OCI-LY1 (cell line): Measurements from ENCODE around the gene RYR3.

Experiments used
- H2AFZ ChIP-seq: fragments of 200-600 bp; sonication (generic), shearing (Covaris generic); 2 replicates; pipeline ENCODE4 v1.6.0; 2014; ENCODE audit warnings: antibody characterized with exemption, mild to moderate bottlenecking, low read length
- H3F3A ChIP-seq: fragments of 200-600 bp; sonication (generic), shearing (Covaris generic); 2 replicates; pipeline ENCODE4 v1.6.0; 2014; ENCODE audit warnings: mild to moderate bottlenecking, antibody characterized with exemption, low read length, moderate library complexity; ENCODE audit not compliant: insufficient read depth
- H3K27ac ChIP-seq: fragments of 200-600 bp; sonication (generic); 2 replicates; pipeline ENCODE4 v1.5.1; 2014; ENCODE audit warnings: low read length, mixed run types, mild to moderate bottlenecking, low read depth; ENCODE audit not compliant: poor library complexity, severe bottlenecking
- H3K27me3 ChIP-seq: fragments of 200-600 bp; sonication (generic); 2 replicates; pipeline ENCODE4 v1.6.0; 2014; ENCODE audit warnings: antibody characterized with exemption, mild to moderate bottlenecking, low read length, moderate library complexity; ENCODE audit not compliant: insufficient read depth
- H3K36me3 ChIP-seq: fragments of 200-600 bp; sonication (generic); 2 replicates; pipeline ENCODE4 v1.6.1; 2014; ENCODE audit warnings: mild to moderate bottlenecking, antibody characterized with exemption, low read length, moderate library complexity, mixed read lengths; ENCODE audit not compliant: insufficient read depth
- H3K4me1 ChIP-seq: fragments of 200-600 bp; sonication (generic); 2 replicates; pipeline ENCODE4 v1.5.1; 2014; ENCODE audit warnings: mild to moderate bottlenecking, low read length, moderate library complexity; ENCODE audit not compliant: insufficient read depth, severe bottlenecking
- H3K4me2 ChIP-seq: fragments of 200-600 bp; sonication (generic), shearing (Covaris generic); 2 replicates; pipeline ENCODE4 v1.6.1; 2014; ENCODE audit warnings: low read length
- H3K4me3 ChIP-seq: fragments of 200-600 bp; sonication (generic); 2 replicates; pipeline ENCODE4 v1.5.1; 2014; ENCODE audit warnings: low read length, low read depth, mild to moderate bottlenecking, mixed read lengths; ENCODE audit not compliant: poor library complexity, severe bottlenecking
- H3K79me2 ChIP-seq: fragments of 200-600 bp; shearing (Covaris generic); 2 replicates; pipeline ENCODE4 v1.6.1; 2016; ENCODE audit warnings: mixed run types, low read length, mixed read lengths; ENCODE audit not compliant: insufficient read depth
- H3K9ac ChIP-seq: fragments of 200-600 bp; sonication (generic), shearing (Covaris generic); 2 replicates; pipeline ENCODE4 v1.6.1; 2014; ENCODE audit warnings: mild to moderate bottlenecking, low read length, mixed read lengths
- H3K9me2 ChIP-seq: fragments of 200-600 bp; sonication (generic), shearing (Covaris generic); 2 replicates; pipeline ENCODE4 v1.6.1; 2014; ENCODE audit warnings: low read depth, mild to moderate bottlenecking, low read length, mixed read lengths
- H3K9me3 ChIP-seq: fragments of 200-600 bp; shearing (Covaris generic); 2 replicates; pipeline ENCODE4 v1.6.1; 2014; ENCODE audit warnings: low read length, mixed read lengths
- H4K20me1 ChIP-seq: fragments of 200-600 bp; sonication (generic), shearing (Covaris generic); 2 replicates; pipeline ENCODE4 v1.6.0; 2016; ENCODE audit warnings: mild to moderate bottlenecking, low read length; ENCODE audit not compliant: insufficient read depth
- CTCF ChIP-seq: fragments of 200-600 bp; sonication (generic), shearing (Covaris generic); IDR thresholded peaks from 2 replicates; pipeline ENCODE4 v1.5.1; 2017; ENCODE audit warnings: mild to moderate bottlenecking, antibody characterized with exemption, low read length, moderate library complexity, mixed read lengths
- EZH2 ChIP-seq: fragments of 200-600 bp; sonication (generic), shearing (Covaris generic); IDR thresholded peaks from 2 replicates; pipeline ENCODE4 v1.8.0; 2017; ENCODE audit warnings: borderline replicate concordance, mixed run types, mild to moderate bottlenecking, antibody characterized with exemption, low read length, moderate library complexity, mixed read lengths

Gene RYR3

DNA sequence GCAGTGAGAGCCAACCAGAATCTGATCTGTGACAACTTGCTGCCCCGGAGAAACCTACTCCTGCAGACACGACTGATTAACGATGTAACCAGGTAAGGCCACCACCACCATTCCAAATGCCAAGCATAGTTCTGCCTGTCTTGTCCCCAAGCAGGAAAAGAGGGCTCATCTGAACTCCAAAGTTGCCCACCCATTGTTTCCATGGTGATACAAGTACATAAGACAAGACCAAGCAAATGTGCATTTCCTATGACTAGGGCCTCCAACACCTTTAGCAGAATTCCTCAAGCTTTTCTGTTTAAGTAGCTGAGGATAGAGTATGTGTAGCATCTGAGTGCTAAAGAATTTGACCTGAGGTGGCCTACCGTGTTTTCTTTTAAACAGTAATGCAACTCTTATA is 290.7 kb downstream of the RYR3 start:
- no peaks in the 10 kb centered on the region for H3K79me2 ChIP-seq
- no peaks in the 10 kb centered on the region for H3K4me1 ChIP-seq
- no peaks in the 10 kb centered on the region for H3K9me3 ChIP-seq
- H4K20me1 ChIP-seq, result no peaks in the 10 kb centered on the region
- no peak overlapping the region for H3K4me3 ChIP-seq
- H3F3A ChIP-seq, result no peaks in the 10 kb centered on the region
- 0 out of 2 replicates have a peak, but pooled peaks cover 3% of the 10 kb centered on the region for H3K27me3 ChIP-seq
- no peaks in the 10 kb centered on the region for H3K9me2 ChIP-seq
- H2AFZ ChIP-seq, result no peak overlapping the region
- no peaks in the 10 kb centered on the region for H3K36me3 ChIP-seq
- no peak overlapping the region for H3K27ac ChIP-seq
- no peak overlapping the region for H3K4me2 ChIP-seq
- H3K9ac ChIP-seq, result no peak overlapping the region
- TF ChIP-seq EZH2, result no peak
- no peak for TF ChIP-seq CTCF

DNA sequence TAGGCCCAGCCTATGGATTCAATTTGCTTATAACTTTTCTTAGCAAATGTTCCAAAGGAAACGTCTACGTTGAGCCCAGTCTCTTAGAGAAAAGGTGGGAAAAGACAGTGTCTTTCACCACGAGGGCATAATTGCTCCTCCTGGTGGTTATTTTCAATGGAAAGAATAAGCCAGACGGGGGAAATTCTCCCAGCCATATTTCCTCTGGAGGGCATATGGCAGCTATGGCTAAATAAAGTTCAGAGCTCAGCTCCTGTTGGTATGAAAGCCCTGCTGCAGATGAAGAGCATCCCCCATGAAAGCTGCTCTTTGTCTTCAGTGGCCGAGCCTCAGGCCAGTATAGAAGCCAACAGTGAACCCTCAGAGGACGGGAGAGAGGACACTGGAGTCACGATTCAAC is 297.9 kb downstream of the RYR3 start:
- no peak overlapping the region for H2AFZ ChIP-seq
- H3K4me3 ChIP-seq, result no peak overlapping the region
- TF ChIP-seq CTCF (no peak), EZH2 (no peak)
- no peaks in the 10 kb centered on the region for H4K20me1 ChIP-seq
- no peaks in the 10 kb centered on the region for H3F3A ChIP-seq
- no peaks in the 10 kb centered on the region for H3K36me3 ChIP-seq
- no peak overlapping the region for H3K4me2 ChIP-seq
- no peak overlapping the region for H3K9ac ChIP-seq
- no peaks in the 10 kb centered on the region for H3K4me1 ChIP-seq
- no peaks in the 10 kb centered on the region for H3K79me2 ChIP-seq
- H3K9me3 ChIP-seq, result no peaks in the 10 kb centered on the region
- no peak overlapping the region for H3K27ac ChIP-seq
- no peaks in the 10 kb centered on the region for H3K27me3 ChIP-seq
- H3K9me2 ChIP-seq, result no peaks in the 10 kb centered on the region

GRCh38 chr15:33612721-33613304 is 302.0 kb downstream of the RYR3 start:
- no peaks in the 10 kb centered on the region for H3K27me3 ChIP-seq

More at GRCh38 chr15:33612721-33613304, 302.0 kb downstream of the RYR3 start:
- H3K9ac ChIP-seq, result no peak overlapping the region
- no peak overlapping the region for H3K27ac ChIP-seq
- no peak overlapping the region for H2AFZ ChIP-seq
- H3K4me3 ChIP-seq, result no peak overlapping the region
- no peaks in the 10 kb centered on the region for H3K4me1 ChIP-seq
- TF ChIP-seq CTCF, result no peak
- no peaks in the 10 kb centered on the region for H4K20me1 ChIP-seq
- H3K36me3 ChIP-seq, result no peaks in the 10 kb centered on the region
- no peaks in the 10 kb centered on the region for H3F3A ChIP-seq
- no peak overlapping the region for H3K4me2 ChIP-seq
- no peaks in the 10 kb centered on the region for H3K9me2 ChIP-seq
- H3K79me2 ChIP-seq, result no peaks in the 10 kb centered on the region
- no peaks in the 10 kb centered on the region for H3K9me3 ChIP-seq
